VCaP (cell line): ENCODE results near the gene MYO1G.

Source experiments
- H3K27ac ChIP-seq: fragments of 450-650 bp; 2 replicates; pipeline ENCODE4 v1.5.1; 2017
- TF ChIP-seq, protein P1 (sequence below): fragments of 450-650 bp; conservative IDR thresholded peaks from 2 replicates; pipeline ENCODE4 v1.5.1; 2017; ENCODE audit warnings: mild to moderate bottlenecking, moderate library complexity

Gene MYO1G

DNA sequence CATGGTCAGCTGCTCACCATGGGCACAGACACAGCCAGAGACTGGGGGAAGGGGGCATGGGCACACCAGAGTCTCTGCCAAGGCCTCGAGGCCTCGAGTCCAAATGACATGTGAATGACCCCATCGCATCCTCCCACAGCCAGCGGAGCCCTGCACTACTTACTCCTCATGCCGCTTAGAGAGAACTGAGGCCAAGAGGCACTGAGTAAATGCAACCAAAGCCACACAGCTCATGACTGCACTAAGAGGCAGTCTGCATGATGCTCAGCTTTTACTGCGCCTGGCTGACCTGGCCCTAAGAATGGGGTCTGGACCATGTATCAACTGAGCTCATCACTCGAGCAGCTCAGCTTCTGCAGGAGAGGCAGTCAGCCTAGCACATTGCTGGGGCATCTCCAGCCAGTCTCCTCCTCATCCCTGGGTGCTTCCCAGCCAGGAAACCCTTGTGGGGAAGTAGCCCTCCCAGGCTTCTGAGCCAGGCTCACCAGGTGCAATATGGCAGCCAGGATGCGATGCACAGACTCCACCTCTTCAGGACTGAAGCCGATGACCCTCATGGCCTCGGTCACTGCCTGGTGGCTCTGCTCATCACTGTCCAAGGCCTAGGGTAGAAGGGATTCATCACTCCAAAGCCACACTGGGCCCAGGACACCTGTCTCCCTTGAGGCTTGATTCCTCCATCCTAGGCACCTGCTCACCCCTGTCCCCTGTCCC, 7.5 kb downstream of the MYO1G start:
- peak overlapping the region; percentile 66 for H3K27ac ChIP-seq
- TF ChIP-seq, protein P1, sequence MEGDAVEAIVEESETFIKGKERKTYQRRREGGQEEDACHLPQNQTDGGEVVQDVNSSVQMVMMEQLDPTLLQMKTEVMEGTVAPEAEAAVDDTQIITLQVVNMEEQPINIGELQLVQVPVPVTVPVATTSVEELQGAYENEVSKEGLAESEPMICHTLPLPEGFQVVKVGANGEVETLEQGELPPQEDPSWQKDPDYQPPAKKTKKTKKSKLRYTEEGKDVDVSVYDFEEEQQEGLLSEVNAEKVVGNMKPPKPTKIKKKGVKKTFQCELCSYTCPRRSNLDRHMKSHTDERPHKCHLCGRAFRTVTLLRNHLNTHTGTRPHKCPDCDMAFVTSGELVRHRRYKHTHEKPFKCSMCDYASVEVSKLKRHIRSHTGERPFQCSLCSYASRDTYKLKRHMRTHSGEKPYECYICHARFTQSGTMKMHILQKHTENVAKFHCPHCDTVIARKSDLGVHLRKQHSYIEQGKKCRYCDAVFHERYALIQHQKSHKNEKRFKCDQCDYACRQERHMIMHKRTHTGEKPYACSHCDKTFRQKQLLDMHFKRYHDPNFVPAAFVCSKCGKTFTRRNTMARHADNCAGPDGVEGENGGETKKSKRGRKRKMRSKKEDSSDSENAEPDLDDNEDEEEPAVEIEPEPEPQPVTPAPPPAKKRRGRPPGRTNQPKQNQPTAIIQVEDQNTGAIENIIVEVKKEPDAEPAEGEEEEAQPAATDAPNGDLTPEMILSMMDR: no peak

DNA sequence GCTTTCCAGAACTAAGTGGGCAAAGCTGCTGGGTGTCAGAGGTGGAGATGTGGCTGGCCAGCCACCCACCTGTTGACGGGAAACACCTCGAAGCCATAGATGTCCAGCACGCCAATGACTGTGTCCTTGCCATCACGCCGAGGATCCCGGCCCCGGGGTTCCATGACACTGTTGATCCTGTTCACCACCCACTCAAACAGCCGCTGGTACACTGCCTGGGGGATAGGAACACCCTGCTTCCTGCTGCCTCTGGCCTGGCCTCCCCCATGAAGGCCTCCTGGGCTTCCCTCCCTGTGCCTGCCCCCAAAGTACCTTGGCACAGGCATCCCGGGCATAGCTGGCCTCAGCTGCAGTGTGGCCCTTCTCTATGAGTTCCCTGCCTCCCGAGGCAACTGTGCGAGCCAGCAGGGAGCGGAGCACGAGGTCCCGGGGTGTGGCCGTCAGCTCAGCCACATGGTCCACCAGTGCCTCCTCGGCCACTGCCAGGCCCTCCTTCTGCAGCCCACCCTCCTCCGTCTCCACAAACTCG, 8.2 kb downstream of the MYO1G start:
- TF ChIP-seq, protein P1: no peak
- H3K27ac ChIP-seq: no peak overlapping the region

DNA sequence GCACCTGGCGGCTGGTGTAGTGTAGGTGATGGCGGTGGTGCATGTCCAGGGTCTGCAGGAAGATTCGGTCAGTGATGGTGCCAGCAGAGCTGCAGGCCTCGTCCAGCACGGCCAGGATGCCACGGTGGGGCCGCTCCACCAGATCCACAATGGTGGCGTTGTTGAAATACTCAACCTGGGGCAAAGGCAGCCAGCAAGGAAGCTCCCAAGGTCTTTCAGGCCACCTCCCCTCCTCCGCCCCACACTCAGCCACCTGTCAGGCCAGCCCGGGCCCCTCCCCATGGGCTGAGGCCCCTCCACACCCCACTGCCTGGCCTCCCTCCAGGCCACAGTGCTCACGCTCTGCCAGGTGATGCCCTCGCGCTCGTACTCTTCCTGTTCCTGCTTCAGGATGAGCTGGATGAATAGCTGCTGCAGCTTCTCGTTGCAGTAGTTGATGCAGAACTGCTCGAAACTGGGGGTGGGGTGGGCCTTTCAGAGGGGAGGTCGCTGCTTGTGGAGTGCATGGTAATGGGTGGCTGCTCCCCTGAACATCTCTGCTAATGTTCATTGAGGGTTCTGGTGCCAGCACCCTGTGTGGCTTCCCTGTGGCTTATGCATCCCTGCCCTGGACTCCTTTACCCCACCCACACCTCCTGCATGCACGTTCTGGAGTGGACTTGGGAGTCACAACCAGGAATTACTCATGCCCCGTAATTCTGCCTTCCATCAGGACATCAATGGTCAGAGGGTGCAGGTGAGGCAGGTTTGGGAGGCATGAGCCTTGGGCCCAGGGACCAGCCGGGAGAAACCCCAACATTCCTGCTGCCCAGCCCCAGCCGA, 8.9 kb downstream of the MYO1G start:
- no peak overlapping the region for H3K27ac ChIP-seq
- TF ChIP-seq, protein P1: no peak

DNA sequence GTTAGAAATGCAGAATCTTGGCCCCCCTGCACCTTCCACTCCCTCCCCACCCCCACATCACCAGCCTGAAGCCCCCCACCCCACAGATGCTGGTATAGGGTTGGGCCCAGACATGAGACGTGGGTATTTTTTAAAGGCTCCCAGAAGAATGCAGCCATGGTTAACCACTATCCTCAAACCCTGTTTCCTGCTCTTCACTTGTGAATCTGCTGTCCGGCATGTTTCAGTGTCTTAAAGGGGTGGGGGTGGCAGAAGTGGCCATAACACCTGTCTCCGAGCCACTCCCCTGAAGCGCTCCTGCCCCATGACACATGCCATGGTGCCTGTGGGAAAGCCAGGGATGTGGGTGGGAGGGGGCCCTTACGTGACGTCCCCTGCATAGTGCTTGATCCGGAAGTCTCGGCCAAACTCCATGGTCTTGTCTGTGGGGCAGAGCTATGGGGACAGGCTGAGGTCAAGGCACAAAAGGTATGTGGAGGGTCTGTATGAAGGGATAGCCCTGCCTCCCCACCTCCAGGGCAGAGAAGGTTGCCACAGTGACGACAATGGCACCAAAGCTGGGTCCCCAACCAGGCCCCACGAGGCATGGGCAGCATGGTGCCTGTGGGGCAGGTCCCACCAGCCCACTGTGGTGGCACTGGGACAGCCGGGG, 9.6 kb downstream of the MYO1G start:
- H3K27ac ChIP-seq: no peak overlapping the region
- TF ChIP-seq, protein P1: no peak

DNA sequence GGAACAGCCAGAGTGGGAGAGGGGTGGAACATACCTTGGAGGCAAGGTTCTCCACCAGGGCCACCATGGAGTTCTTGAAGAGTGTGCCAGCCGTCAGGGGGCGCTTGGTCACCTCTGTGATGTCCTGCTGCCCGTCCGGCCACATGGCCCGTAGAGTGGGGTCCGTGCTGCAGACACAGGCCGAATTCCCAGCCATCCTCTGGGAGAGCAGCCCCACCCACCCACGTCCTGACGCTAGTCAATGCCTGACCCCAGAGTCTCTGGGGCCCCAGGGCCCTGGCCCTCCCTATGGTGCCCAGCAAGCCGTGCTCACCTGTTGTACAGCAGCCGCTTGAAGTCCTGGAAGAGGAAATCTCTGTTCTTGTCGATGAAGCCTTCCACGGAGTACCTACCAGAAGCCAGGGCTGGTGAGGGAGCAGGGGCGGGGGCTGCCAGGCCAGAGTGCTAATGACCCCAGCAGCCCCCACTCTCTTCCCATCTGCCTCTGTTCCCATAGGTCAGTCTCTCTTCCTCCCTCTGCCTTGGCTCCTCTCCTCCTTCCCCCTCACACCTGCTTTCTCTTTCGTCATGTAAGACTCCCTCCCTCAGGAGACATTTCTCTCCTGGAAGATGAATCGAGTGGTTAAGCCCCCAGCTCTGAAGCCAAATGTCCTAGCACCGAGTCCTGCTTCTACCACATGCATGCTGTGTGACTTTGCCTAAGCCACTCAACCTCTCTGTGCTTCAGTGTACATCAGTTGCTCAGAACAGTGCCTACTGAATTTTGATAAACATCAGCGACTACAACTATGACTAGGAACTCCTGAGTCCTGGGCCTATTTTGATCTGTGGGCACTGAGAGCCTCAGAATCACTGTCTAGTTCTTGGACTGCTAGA, 11.0 kb downstream of the MYO1G start:
- H3K27ac ChIP-seq: no peak overlapping the region
- TF ChIP-seq, protein P1: no peak

DNA sequence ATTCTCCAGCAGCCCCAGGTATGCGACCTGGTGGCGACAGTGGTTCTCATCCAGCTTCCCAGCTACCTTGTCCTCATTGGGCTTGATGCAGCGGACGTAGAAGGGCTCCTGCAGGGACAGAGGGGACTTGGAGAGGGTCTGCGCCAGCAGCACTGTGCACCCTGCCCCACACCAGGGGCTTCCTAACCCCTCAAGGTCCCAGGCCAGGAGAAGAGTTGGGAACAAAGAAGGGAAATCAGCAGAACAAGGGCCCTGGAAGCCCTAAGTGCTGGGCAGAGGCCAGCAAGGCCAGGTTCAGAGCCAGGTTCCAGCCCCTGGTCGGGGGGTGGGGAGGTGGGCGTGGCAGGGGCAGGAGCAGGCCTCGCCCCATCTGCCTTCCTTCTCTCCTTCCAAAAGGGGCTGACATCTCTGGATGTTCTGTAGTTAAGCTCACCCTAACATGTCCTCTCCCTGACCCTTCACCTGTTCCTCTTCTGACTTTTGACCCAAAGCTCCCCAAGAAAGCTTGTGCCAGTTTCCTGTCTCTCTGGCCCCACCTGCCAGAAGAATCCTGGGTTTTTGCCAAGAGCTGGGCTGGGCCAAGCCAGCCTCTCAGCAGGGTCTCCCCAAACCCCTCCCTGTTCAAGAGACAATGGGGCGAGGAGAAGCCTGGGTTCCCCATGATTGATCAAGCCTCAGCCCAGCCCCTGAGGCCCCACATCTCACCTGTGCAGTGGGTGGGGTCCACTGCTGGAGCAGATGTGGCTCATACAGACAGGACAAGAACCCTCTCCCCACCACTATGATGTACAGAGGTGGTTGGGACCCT, 11.9 kb downstream of the MYO1G start:
- no peak overlapping the region for H3K27ac ChIP-seq
- TF ChIP-seq, protein P1: no peak
